Measurements from ENCODE around the gene NUP153. TPM values are rescaled to one million over a fixed set of nuclear protein-coding genes. Genes with fewer than 3 reads are reported as not detected.

NUP153 gene
- total and polyA plus RNA-seq, 2 donors (not counting 1 experiment from before 2014, with no cell fraction given), result 22.0 to 27.7 TPM

DNA sequence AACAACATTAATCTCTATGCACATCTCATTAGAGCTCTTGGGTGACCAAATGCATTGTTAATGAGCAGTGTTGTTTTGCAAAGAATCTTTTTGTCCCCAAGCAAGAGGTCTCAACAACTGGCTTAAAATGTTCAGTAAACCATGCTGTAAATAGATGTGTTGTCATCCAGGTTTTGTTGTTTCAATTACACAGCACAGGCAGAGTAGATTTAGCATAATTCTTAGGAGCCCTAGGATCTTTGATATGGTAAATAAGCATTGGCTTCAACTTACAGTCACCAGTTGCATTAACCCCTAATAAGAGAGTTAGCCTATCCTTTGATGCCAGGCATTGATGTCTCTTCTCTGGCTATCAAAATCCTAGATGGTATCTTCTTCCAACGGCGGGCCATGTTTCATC lies 23.3 kb downstream of the NUP153 start:
- Histone ChIP-seq H3K36me3 (ENCODE audit: control insufficient read depth, insufficient read depth, low read length) (peaks cover 1% of the 10 kb centered on the region), H3K4me2 (ENCODE audit: extremely low read depth, insufficient read depth, low read length) (no peak overlapping the region), H3K9ac (ENCODE audit: insufficient read depth, low read length) (no peak overlapping the region), H3K27me3 (ENCODE audit: control insufficient read depth, insufficient read depth, low read length) (no peaks in the 10 kb centered on the region), H3K4me3 (replicated peaks in 1 of 4; ENCODE audit: control extremely low read depth in 1 of 4, insufficient read depth in 1 of 4, low read depth in 3 of 4, low read length in 4 of 4) (no peak overlapping the region), H3K9me3 (ENCODE audit: control insufficient read depth, insufficient read depth, low read depth, low read length) (no peaks in the 10 kb centered on the region), H4K20me1 (ENCODE audit: control insufficient read depth, extremely low read depth, insufficient read depth, low read length) (no peaks in the 10 kb centered on the region), H2AFZ (ENCODE audit: low read length) (no peak overlapping the region), H3K27ac (ENCODE audit: insufficient read depth, low read length) (no peak overlapping the region), H3K4me1 (ENCODE audit: control insufficient read depth, extremely low read depth, insufficient read depth, low read length) (no peaks in the 10 kb centered on the region), H3K79me2 (ENCODE audit: control insufficient read depth, insufficient read depth, low read length) (peaks cover 82% of the 10 kb centered on the region)
- no peak for DNase-seq (ENCODE audit: low read depth in 2 of 2)
- TF ChIP-seq, protein P1, sequence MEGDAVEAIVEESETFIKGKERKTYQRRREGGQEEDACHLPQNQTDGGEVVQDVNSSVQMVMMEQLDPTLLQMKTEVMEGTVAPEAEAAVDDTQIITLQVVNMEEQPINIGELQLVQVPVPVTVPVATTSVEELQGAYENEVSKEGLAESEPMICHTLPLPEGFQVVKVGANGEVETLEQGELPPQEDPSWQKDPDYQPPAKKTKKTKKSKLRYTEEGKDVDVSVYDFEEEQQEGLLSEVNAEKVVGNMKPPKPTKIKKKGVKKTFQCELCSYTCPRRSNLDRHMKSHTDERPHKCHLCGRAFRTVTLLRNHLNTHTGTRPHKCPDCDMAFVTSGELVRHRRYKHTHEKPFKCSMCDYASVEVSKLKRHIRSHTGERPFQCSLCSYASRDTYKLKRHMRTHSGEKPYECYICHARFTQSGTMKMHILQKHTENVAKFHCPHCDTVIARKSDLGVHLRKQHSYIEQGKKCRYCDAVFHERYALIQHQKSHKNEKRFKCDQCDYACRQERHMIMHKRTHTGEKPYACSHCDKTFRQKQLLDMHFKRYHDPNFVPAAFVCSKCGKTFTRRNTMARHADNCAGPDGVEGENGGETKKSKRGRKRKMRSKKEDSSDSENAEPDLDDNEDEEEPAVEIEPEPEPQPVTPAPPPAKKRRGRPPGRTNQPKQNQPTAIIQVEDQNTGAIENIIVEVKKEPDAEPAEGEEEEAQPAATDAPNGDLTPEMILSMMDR (conservative IDR thresholded peaks at IDR 0.05 in 1 of 2, IDR thresholded peaks at IDR 0.05 in 1 of 2; ENCODE audit: low read depth in 1 of 2, low read length in 2 of 2), result no peak
- TF ChIP-seq EZH2 (IDR thresholded peaks at IDR 0.05; ENCODE audit: low read length, missing control alignments), result no peak

DNA sequence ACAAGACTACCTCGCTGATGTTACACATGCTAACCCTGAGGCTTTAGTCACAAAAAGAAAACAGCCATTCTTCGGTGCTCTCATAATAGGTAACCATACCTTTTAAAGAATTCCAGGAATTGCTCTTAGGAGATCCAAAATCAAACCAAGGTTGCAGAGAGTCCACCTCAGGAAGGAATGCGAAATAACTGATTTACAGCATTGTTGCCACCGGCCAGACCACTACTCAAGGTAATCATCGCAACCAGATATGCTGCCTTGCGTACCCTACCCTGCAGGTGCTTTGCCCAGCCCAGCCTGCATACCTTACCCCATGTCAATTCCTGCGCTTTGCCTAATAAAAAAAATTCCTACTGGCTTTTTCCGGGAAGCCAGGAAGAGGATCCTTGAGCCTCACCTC lies 27.0 kb downstream of the NUP153 start:
- Histone ChIP-seq H3K4me3 (replicated peaks in 1 of 4; ENCODE audit: control extremely low read depth in 1 of 4, insufficient read depth in 1 of 4, low read depth in 3 of 4, low read length in 4 of 4) (no peak overlapping the region), H3K27me3 (ENCODE audit: control insufficient read depth, insufficient read depth, low read length) (no peaks in the 10 kb centered on the region), H3K9me3 (ENCODE audit: control insufficient read depth, insufficient read depth, low read depth, low read length) (no peaks in the 10 kb centered on the region), H3K9ac (ENCODE audit: insufficient read depth, low read length) (no peak overlapping the region), H3K4me2 (ENCODE audit: extremely low read depth, insufficient read depth, low read length) (no peak overlapping the region), H2AFZ (ENCODE audit: low read length) (no peak overlapping the region), H4K20me1 (ENCODE audit: control insufficient read depth, extremely low read depth, insufficient read depth, low read length) (no peaks in the 10 kb centered on the region), H3K79me2 (ENCODE audit: control insufficient read depth, insufficient read depth, low read length) (peaks cover 89% of the 10 kb centered on the region), H3K36me3 (ENCODE audit: control insufficient read depth, insufficient read depth, low read length) (peaks cover 1% of the 10 kb centered on the region), H3K27ac (ENCODE audit: insufficient read depth, low read length) (no peak overlapping the region), H3K4me1 (ENCODE audit: control insufficient read depth, extremely low read depth, insufficient read depth, low read length) (no peaks in the 10 kb centered on the region)
- DNase-seq (ENCODE audit: low read depth in 2 of 2), result no peak
- no peak for TF ChIP-seq EZH2 (IDR thresholded peaks at IDR 0.05; ENCODE audit: low read length, missing control alignments)
- TF ChIP-seq, protein P1 (conservative IDR thresholded peaks at IDR 0.05 in 1 of 2, IDR thresholded peaks at IDR 0.05 in 1 of 2; ENCODE audit: low read depth in 1 of 2, low read length in 2 of 2), result no peak

DNA sequence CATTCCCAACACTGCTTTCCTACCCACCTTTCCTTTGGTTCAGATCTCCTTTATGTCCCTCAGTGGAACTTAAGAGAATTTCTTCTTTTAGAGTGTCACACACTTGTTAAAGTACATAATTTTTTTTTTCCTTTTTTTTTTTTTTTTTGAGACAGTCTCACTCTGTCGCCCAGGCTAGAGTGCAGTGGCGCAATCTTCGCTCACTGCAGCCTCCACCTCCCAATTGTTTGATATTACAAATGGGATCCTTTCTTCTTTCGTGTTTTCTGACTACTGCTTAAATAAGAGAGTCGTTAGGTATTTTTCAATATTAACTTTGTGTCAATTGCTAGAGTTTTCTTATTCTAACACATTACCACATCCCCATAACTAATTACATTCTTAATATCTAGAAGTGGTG lies 29.1 kb downstream of the NUP153 start:
- Histone ChIP-seq H3K4me1 (ENCODE audit: control insufficient read depth, extremely low read depth, insufficient read depth, low read length) (no peaks in the 10 kb centered on the region), H2AFZ (ENCODE audit: low read length) (no peak overlapping the region), H3K79me2 (ENCODE audit: control insufficient read depth, insufficient read depth, low read length) (peaks cover 68% of the 10 kb centered on the region), H3K9ac (ENCODE audit: insufficient read depth, low read length) (no peak overlapping the region), H3K27me3 (ENCODE audit: control insufficient read depth, insufficient read depth, low read length) (no peaks in the 10 kb centered on the region), H3K4me2 (ENCODE audit: extremely low read depth, insufficient read depth, low read length) (no peak overlapping the region), H3K4me3 (replicated peaks in 1 of 4; ENCODE audit: control extremely low read depth in 1 of 4, insufficient read depth in 1 of 4, low read depth in 3 of 4, low read length in 4 of 4) (no peak overlapping the region), H3K27ac (ENCODE audit: insufficient read depth, low read length) (no peak overlapping the region), H3K36me3 (ENCODE audit: control insufficient read depth, insufficient read depth, low read length) (peaks cover 2% of the 10 kb centered on the region), H4K20me1 (ENCODE audit: control insufficient read depth, extremely low read depth, insufficient read depth, low read length) (no peaks in the 10 kb centered on the region), H3K9me3 (ENCODE audit: control insufficient read depth, insufficient read depth, low read depth, low read length) (no peaks in the 10 kb centered on the region)
- DNase-seq (ENCODE audit: low read depth in 2 of 2), result no peak
- TF ChIP-seq, protein P1 (conservative IDR thresholded peaks at IDR 0.05 in 1 of 2, IDR thresholded peaks at IDR 0.05 in 1 of 2; ENCODE audit: low read depth in 1 of 2, low read length in 2 of 2), result no peak
- no peak for TF ChIP-seq EZH2 (IDR thresholded peaks at IDR 0.05; ENCODE audit: low read length, missing control alignments)
